GM13976 (cell line): ENCODE data around the gene ZCCHC8.
A peak's percentile ranks its signal among the peaks of the same experiment; 100 is the strongest.
"Not testable (repeated sequence)": the region's sequence is repeated elsewhere in the genome, so short reads cannot be mapped to it uniquely, and the experiment has no call there.

Experiments used
- DNase-seq: peaks from one replicate; pipeline ENCODE4 v3.0.0; 2012; ENCODE audit warnings: low spot score
- in situ Hi-C: fragments of 300-500 bp; cut with MboI; formaldehyde crosslinking; loops from one replicate; pipeline ENCODE4 v1.12.0; 2022; ENCODE audit warnings: low sequenced_read_pairs, mixed read lengths, inconsistent platforms; ENCODE audit not compliant: unreplicated experiment
- TF ChIP-seq, protein P1 (sequence below): IDR thresholded peaks from 2 replicates; pipeline ENCODE4 v1.5.1; 2012; ENCODE audit warnings: borderline replicate concordance, mild to moderate bottlenecking; ENCODE audit not compliant: insufficient read depth; ENCODE audit errors: extremely low read depth, missing control alignments, control extremely low read depth

ZCCHC8 gene

DNA sequence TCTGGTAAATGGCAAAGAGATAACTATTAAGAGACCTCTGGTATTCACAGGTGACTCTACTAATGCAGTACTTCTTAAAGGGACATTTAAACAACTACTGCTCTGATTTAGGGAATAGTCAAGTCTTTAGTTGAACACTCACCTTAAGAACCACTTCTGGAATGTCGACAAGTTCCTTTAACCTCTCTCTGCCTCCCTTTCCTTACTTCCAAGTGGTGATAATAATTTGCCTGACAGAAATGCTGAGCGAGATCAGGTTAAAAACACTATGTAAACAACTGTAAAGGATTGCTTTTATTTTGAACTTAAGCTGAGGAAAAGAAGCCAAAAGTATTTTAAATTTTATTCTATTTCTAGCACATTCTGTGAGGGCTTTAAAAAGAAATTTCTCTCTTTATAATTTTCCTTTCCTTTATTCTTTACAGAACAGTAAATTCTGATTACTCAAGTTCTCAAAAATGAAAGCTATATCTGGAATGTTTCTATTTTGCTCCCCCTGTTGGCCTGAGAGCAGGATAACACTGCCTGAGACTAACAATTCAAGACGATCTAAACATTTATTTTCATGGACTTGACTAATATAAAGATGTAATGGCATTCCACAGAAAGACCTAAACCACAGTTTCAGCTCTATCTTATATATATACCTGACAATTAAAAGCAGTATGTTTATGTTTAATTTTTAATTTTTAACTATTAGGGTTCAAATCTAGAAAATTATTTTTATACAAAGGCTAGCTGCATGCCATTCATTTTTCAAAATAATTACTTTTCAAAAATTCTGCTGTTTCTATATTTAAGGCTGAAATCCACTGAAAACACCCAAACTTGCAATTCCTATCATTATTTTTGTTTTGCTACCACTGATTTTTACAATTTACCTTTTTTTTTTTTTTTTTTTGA is 29.2 kb downstream of the ZCCHC8 start:
- TF ChIP-seq, protein P1, sequence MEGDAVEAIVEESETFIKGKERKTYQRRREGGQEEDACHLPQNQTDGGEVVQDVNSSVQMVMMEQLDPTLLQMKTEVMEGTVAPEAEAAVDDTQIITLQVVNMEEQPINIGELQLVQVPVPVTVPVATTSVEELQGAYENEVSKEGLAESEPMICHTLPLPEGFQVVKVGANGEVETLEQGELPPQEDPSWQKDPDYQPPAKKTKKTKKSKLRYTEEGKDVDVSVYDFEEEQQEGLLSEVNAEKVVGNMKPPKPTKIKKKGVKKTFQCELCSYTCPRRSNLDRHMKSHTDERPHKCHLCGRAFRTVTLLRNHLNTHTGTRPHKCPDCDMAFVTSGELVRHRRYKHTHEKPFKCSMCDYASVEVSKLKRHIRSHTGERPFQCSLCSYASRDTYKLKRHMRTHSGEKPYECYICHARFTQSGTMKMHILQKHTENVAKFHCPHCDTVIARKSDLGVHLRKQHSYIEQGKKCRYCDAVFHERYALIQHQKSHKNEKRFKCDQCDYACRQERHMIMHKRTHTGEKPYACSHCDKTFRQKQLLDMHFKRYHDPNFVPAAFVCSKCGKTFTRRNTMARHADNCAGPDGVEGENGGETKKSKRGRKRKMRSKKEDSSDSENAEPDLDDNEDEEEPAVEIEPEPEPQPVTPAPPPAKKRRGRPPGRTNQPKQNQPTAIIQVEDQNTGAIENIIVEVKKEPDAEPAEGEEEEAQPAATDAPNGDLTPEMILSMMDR: peak; percentile 72
- in situ Hi-C loops: no loop called here
- peak; percentile 62 for DNase-seq

DNA sequence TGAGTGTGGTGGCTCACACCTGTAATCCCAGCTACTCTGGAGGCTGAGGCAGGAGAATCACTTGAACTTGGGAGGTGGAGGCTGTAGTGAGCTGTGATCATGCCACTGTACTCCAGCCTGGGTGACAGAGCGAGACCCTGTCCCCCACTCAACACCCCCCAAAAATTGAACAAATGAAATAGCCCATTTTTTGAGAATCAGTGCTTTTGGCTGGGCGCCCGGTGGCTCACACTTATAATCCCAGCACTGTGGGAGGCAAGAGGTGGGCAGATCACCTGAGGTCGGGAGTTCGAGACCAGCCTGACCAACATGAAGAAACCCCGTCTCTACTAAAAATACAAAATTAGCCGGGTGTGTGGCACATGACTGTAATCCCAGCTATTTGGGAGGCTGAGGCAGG is 30.2 kb downstream of the ZCCHC8 start:
- DNase-seq, in situ Hi-C loops: not testable (repeated sequence)

DNA sequence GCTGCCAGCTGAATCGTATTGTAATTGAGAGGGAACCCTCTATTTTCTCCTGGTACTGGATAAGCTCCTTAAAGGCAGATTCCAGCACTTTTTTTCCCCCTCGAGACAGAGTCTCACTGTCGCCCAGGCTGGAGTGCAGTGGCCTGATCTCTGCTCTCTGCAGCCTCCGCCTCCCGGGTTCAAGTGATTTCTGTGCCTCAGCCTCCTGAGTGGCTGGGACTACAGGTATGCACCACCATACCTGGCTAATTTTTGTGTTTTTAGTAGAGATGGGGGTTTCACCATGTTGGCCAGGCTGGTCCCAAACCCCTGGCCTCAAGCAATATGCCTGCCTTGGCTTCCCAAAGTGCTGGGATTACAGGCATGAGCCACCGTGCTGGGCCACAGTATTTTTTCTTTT is 30.9 kb downstream of the ZCCHC8 start:
- in situ Hi-C loops, DNase-seq: not testable (repeated sequence)

DNA sequence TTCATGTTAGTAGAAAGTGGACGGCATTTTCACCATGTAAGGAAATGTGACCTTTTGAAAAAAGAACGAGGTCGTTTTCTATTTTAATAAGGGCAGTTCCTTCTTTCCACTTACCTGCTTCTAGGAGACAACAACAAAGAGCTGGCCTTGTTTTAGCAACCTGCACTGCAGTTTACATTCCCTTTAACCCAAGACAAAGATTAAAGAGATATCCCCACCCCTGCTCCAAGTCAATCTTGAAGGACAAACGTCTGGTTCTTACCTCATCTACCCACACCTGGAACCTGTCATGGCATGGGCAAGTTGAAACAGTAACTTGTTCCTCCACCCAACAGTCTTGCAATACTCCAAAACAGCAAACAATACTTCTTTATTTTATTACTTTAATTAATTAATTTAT is 32.7 kb downstream of the ZCCHC8 start:
- in situ Hi-C loops: no loop called here
- TF ChIP-seq, protein P1: no peak
- DNase-seq: no peak

DNA sequence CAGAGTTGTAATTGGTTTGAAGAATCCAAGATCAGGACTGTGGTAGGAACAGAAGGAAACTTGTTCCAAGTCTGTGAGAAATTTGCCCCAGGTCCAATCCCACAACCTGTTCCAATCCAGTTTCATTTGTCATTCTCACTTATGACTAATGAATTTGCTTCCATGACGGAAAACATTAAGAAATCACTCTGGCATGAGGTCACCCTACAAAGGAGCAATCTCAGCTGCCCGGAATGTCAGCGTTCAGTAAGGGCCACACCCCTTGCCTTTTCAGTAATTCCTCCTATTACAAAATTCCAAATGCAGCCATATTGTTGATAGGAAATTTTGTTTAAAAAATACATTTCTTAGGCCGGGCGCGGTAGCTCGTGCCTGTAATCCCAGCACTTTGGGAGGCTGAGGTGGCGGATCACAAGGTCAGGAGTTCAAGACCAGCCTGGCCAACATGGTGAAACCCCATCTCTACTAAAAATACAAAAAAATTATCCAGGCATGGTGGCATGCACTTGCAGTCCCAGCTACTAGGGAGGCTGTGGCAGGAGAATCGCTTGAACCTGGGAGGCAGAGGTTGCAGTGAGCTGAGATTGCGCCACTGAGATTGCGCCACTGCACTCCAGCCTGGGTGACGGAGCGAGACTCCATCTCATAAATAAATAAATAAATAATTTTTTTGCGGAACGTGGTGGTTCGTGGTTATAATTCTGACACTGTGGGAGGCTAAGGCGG is 36.3 kb downstream of the ZCCHC8 start:
- DNase-seq, in situ Hi-C loops: not testable (repeated sequence)

DNA sequence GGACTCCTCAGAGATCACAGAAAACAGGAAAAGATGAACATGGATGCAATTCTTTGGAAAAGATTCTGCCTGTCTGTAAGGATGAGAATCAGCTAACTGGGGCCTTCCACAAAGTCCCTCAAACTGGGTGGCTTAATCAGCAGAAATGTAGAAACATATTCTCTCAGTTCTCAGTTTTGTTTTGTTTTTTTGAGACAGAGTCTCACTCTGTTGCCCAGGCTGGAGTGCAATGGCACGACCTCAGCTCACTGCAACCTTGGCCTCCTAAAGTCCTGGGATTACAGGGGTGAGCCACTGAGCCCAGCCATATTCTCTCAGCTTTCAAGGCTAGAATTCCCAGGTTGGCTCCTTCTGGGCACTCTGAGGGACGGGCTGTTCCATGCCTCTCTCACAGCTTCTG is 40.1 kb downstream of the ZCCHC8 start:
- DNase-seq: no peak
- in situ Hi-C loops: no loop called here
- TF ChIP-seq, protein P1: no peak

DNA sequence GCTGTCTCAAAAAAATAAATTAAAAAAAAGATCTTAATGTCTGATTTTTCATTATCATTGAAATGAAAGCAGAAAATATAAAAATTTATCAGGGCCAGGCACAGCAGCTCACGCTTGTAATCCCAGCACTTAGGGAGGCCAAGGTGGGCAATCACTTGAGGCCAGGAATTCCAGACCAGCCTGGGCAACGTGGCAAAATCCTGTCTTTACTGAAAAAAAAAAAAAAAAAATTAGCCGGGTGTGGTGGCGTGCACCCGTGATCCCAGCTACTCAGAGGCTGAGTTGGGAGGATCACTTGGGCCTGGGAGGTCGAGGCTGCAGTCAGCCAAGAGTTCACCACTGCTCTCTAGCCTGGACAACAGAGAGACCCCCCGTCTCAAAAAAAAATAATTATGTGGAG is 40.7 kb downstream of the ZCCHC8 start:
- DNase-seq: no peak
- TF ChIP-seq, protein P1: no peak
- in situ Hi-C loops: no loop called here

DNA sequence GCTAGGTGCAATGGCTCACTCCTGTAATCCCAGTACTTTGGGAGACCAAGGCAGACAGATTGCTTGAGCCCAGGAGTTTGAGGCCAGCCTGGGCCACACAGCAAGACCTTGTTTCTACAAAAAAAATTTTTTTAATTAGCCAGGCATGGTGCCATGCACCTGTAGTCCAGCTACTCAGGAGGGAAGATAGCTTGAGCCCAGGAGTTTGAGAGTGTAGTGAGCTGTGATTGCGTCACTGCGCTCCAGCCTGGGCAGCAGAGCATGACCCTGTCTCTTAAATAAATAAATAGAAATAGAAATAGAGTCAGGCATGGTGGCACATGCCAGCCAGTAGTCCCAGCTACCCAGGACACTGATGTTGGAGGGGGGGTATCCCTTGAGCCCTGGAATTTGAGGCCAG is 41.5 kb downstream of the ZCCHC8 start:
- in situ Hi-C loops: no loop called here
- DNase-seq: no peak
- TF ChIP-seq, protein P1: no peak
